Activated CD8-positive, alpha-beta memory T cell treated with anti-CD3 and anti-CD28 coated beads for 36 hours (primary cell): ENCODE data around the gene ASB8. TPM values are rescaled to one million over a fixed set of nuclear protein-coding genes. Genes with fewer than 3 reads are reported as not detected.
"Not testable (repeated sequence)": the region's sequence is repeated elsewhere in the genome, so short reads cannot be mapped to it uniquely, and the experiment has no call there.

ENCODE experiments used
- CTCF ChIA-PET: fragments of 350-600 bp; sonication (Branson Sonifier 250); formaldehyde crosslinking; loops from one replicate; lab custom pipeline; 2021; ENCODE audit warnings: antibody characterized with exemption; lab: Charles Lee
- POLR2A ChIA-PET: fragments of 350-600 bp; sonication (Branson Sonifier 250); formaldehyde crosslinking; loops from one replicate; lab custom pipeline; 2021; ENCODE audit warnings: antibody characterized with exemption; lab: Charles Lee
- total RNA-seq, 2 experiments: library from RNA; stranded (reverse); gene quantifications; one replicate each; pipeline ENCODE4 v1.2.3, GENCODE V29; 2021

Gene ASB8
- total RNA-seq, 2 experiments from 2014 or later: 29.4 to 33.0 TPM

DNA sequence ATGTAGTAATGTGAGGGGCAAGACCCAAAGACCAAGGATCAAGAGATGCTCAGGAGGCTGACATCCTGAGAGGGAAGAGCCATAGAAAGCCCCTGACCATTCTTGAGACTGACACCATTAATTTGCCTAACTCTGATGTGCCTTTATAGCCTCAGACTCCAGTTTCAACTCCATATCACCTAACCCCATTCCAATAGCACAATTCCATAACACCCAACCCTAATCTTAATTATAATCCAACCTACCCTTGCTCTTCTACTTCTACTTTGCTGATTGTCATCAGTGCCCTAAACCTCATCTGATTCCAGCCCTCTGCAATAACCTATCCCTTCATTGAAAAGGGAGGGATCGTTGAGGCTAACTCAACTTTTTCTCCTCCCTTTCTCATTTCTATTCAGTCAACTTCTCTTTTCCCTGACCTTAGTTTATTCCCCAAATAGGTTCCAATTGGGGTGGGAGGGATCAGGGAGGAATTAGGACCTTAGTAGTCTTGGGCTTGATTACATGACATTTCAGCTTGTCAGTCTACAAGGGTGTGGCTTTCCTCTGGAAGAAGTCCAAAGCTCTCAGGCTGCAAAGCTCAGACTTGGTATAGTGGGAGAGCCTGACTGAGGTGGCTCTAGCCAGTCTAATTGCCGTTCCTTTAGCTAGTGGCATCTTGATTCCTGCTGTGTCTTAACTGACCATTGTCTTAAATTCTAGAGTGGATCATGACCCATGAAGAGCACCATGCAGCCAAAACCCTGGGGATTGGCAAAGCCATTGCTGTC, 35.1 kb downstream of the ASB8 start:
- POLR2A ChIA-PET: no interaction called here

GRCh38 chr12:48121522-48121921, 35.8 kb downstream of the ASB8 start:
- ChIA-PET POLR2A (no interaction called here), CTCF (no interaction called here)

More for the DNA sequence above, 35.1 kb downstream of the ASB8 start:
- CTCF ChIA-PET: no interaction called here

DNA sequence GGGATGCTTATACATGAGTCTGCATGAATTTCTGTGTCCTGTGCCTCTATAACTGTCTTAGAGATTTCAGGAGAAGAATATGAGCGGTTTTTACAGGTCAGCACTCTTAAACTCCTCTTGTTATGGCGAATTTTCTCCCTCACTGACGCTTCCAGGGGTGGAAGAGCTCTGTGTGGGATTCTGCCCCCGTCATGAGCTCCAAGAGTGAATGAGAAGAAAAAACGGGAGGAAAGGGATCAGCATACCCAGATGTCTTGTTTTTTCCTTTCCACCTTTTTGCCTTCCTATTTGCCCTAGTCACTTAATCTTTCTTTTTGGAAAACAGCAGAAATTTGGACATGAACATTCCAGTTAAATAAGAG, 37.5 kb downstream of the ASB8 start:
- ChIA-PET CTCF (interaction anchor here (1.0 kb wide), 1 partner anchor 37 kb away, joined by 4 read pairs; no protein-coding TSS in a partner anchor), POLR2A (no interaction called here)

GRCh38 chr12:48119078-48119833, 38.1 kb downstream of the ASB8 start, which contains the start of gene PFKM:
Gene PFKM, plus strand, starts transcription at chr12:48119364. Its CDS starts 3,411 bp downstream, at chr12:48122775.
- CTCF ChIA-PET: no interaction called here

DNA sequence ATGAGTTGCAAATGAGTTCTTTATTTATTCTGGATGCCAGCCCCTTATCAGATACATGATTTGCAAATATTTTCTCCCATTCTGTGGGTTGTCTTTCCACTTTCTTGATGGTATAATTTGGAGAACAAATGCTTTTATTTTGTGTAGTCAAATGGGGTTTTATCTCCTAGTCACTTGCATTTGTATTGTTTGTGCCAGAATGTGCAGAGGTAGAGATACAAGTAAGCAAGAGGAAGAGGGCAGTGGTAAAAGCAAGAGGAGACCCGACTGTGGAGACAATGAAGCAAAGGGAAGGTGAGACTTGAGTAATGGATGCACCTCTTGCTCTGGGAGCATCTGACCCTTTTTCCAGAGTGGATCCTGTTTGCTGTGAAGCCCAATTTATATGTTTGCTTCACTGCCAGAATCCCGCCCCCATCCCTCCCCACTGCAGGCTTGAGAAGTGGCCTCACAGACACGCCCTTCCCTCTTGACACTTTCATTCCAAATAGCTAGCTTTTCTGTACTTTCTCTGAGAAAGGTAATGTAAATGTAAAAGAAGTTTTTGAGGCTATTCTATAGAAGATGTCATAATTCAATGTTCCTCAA, 38.9 kb downstream of the ASB8 start:
- CTCF ChIA-PET: no interaction called here

More at GRCh38 chr12:48119078-48119833, 38.1 kb downstream of the ASB8 start, which contains the start of gene PFKM:
- POLR2A ChIA-PET: interaction anchor here (0.7 kb wide), 2 partner anchors 28 to 776 kb away, joined by 4 to 5 read pairs; no protein-coding TSS in a partner anchor

GRCh38 chr12:48115957-48116356, 41.4 kb downstream of the ASB8 start:
- CTCF ChIA-PET: interaction anchor here (0.9 kb wide), 1 partner anchor 9 kb away, joined by 3 read pairs; no protein-coding TSS in a partner anchor
- POLR2A ChIA-PET: no interaction called here

More for the DNA sequence above, 38.9 kb downstream of the ASB8 start:
- POLR2A ChIA-PET: interaction anchor here (0.7 kb wide), 1 partner anchor 29 kb away, joined by 4 read pairs; no protein-coding TSS in a partner anchor

- POLR2A ChIA-PET, CTCF ChIA-PET: not testable (repeated sequence)
Measured at GRCh38 chr12:48111312-48111693, 46.0 kb downstream of the ASB8 start.

DNA sequence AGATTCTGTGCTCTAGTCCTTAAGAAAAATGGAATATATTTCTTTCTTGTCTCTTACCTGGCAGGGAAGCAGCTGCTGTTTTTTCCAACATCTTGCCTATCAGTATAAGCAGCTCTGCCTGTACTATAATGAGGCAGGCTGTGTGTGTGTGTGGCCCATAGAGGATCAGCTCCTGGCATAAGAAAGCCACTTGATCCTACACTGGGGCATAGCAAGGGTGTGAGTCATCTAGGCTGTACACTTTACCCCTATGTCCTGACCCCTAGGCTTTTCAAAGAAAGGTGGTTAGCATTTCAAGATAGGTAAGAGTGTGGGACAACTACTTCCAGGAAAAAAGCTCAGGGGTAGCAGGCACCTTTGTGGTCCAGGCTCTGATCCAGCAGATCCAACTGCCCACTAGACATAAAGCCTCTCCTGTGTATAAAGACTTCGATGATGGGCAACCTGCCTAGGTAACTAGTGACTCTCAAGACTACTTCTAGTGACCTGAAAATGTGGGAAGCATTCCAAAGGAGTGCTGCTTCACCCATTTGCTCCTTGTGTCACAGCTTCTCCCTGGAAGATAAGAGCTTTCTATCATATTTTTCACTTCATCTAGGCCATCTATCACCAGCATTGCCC, 46.5 kb downstream of the ASB8 start:
- ChIA-PET CTCF (interaction anchor here (1.2 kb wide), 1 partner anchor 46 kb away, joined by 3 read pairs; the partner anchor contains the start of gene ASB8), POLR2A (interaction anchor here (0.6 kb wide), 1 partner anchor 8 kb away, joined by 3 read pairs; no protein-coding TSS in a partner anchor)

DNA sequence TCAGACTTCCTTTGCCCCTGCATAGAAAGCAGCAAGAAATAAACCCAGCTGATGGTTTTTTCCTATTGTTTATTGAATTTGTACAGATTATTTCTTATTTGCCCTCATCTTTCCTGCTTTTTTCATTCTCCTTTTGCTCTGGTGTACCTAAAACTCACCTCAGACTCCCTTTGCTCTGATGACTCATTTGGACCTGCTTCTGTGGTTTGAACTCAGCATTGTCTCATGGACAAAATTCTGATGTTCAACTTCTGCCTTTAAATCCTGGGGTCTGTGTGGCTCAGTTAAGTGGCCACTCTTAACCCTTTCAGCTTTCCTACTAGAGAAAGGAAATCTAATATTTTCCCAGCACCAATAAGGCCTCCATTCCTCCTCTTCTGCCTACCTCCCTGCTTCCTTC, 47.9 kb downstream of the ASB8 start:
- CTCF ChIA-PET: no interaction called here
- POLR2A ChIA-PET: no interaction called here

DNA sequence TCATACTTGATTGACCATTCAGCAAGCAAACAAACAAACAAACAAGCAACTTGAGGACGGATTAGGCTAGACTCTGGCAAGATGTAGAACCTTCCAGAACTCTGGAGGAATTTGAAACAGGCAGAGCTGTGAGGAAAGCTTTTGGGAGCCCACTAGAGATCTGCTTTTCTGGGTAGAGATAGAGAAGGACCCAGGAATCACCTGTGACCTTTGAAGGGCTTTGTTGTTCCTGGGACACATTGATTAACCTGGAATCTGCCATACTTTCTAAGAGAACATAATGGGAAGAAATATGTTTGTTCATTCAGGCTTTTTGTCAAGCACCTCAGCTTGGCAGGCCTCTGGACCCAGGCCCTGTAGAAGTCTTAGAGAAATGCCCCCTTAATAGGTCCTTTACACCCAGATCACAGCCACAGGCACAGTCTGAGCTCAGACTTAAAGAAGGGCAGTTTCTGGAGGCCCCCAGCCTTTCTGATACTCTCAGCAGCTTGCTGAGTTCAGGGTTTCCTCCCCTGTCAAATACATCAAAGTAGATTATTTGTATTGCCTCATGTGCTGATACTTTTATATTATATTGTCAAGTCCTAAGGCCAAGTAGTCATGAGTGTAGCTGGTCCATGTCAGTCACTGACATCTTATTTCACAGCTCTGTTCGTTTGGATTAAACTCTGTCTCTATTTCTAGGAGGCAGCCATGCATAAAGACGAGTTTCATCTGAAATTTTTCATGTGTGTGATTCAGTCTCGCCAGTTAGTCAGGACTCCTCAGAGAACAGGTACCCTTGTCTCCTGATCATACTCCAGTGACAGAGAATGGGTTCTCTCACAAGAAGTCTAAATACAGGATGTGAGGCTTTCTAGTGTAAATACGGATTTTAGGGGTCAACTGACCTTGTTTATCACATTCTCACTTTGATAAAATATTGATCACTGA, 50.4 kb downstream of the ASB8 start:
- CTCF ChIA-PET: interaction anchor here (1.1 to 1.2 kb wide), 2 partner anchors 9 to 56 kb away, joined by 3 read pairs; no protein-coding TSS in a partner anchor
- POLR2A ChIA-PET: no interaction called here

DNA sequence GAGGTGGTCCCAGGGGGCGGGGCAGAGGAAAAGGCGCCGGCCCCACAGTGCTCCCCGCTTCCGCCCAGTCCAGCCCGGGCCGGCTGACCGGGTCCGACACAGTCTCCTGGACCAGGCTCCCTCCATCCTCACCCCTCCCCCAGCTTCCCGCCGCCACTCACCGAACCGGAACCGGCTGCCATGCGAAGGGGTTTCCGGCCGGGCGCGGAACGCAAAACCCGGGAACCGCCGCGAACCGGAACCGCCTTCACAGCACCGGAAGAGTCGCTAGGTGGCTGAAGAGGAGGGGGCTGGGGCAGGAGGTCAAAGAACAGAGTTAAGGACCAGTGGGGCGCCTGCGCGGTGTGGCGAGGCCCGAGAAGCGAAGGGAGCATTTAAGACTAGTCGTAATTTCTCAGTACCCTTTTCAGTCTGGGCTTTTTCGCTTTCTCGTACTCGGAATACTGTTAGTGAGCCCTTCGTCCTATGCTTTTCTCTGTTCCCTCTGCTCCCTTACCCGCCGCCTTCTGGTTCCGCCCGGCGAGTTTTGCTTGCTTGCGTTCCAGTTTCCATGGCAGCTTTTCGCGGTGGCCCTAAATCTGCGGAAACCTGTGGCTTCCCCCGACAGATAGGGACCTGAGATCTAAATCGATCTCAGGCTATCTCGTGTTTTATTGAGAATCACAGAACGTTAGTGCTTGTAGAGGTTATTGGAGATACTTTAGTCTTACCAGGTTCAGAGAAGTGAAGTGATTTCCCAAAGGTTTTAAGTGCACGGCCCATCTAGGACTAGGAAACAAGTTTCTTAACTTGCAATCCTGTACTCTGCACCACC, 51.2 kb downstream of the ASB8 start, which contains the start of gene SENP1:
SENP1 (minus strand) TSS at position 213 of the 814 bp plus-strand sequence. CDS start 4,607 bp downstream, outside the sequence.
- POLR2A ChIA-PET: interaction anchor here (1.0 to 1.3 kb wide), 2 partner anchors 52 to 92 kb away, joined by 4 to 7 read pairs; partner anchors contain the start of gene ASB8

GRCh38 chr12:48105321-48105866, 51.9 kb downstream of the ASB8 start:
- CTCF ChIA-PET: interaction anchor here (0.7 to 1.7 kb wide), 4 partner anchors 20 to 92 kb away, joined by 3 to 5 read pairs (median 4); no protein-coding TSS in a partner anchor
- POLR2A ChIA-PET: interaction anchor here (1.0 to 1.3 kb wide), 2 partner anchors 52 to 92 kb away, joined by 4 to 7 read pairs; partner anchors contain the start of gene ASB8

More for the DNA sequence above, 51.2 kb downstream of the ASB8 start, which contains the start of gene SENP1:
- CTCF ChIA-PET: interaction anchor here (1.1 to 1.7 kb wide), 4 partner anchors 10 to 91 kb away, joined by 3 to 5 read pairs (median 4); no protein-coding TSS in a partner anchor

- POLR2A ChIA-PET: no interaction called here
- CTCF ChIA-PET: interaction anchor here (0.6 to 1.7 kb wide), 2 partner anchors 14 to 56 kb away, joined by 3 to 4 read pairs; no protein-coding TSS in a partner anchor
Measured at GRCh38 chr12:48104531-48104930, 52.8 kb downstream of the ASB8 start.
